ENCODE data around the gene LARP4B. TPM values are rescaled to one million over a fixed set of nuclear protein-coding genes. Genes with fewer than 3 reads are reported as not detected.

Gene LARP4B
- polyA plus RNA-seq, 1 of the 3 experiments (the other 2 are of a cell fraction), result 23.3 TPM

DNA sequence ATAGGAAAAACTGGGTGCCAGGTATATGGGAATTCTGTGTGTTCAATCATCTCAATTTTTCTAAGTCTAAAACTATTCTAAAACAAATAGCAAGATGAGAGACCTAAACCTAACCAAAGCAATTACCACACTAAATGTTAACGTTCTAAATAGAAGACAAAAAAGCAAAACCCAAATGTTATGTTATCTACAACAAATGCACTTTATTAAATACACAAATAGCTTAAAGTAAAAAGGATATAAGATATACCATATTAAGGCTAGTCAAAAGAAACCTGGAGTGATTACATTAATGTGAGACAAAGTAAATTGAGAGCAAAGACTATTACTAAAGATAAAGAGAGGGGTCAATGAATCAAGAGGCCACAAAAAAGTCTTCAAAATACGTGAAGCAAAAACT is 81.4 kb downstream of the LARP4B start:
- Histone ChIP-seq H3K27ac (ENCODE audit: low read depth in 2 of 2, low read length in 1 of 2) (no peak overlapping the region), H3K36me3 (replicated peaks in 1 of 2; ENCODE audit: control insufficient read depth in 1 of 2, insufficient read depth in 2 of 2, low read length in 1 of 2) (peaks cover 36 to 57% of the 10 kb centered on the region in 2 experiments), H4K20me1 (ENCODE audit: insufficient read depth) (peaks cover 26% of the 10 kb centered on the region), H3K4me2 (no peak overlapping the region), H3K4me1 (ENCODE audit: control insufficient read depth in 1 of 2, insufficient read depth in 2 of 2, low read depth in 1 of 2, low read length in 1 of 2) (peaks cover 0 to 4% of the 10 kb centered on the region in 2 experiments; a peak in 1 of 4 replicates), H3K9ac (no peak overlapping the region), H3K79me2 (ENCODE audit: insufficient read depth) (peaks cover 98% of the 10 kb centered on the region), H3K9me2 (no peaks in the 10 kb centered on the region), H2AFZ (ENCODE audit: low read depth) (no peak overlapping the region), H3K27me3 (ENCODE audit: insufficient read depth) (no peaks in the 10 kb centered on the region), H3F3A (replicated peaks; ENCODE audit: insufficient read depth) (no peaks in the 10 kb centered on the region), H3K9me3 (peaks cover 10% of the 10 kb centered on the region; the same call in 1 of the 2 replicates), H3K4me3 (ENCODE audit: low read depth in 2 of 2, low read length in 1 of 2) (no peak overlapping the region)
- DNase-seq, result no peak
- POLR2A ChIA-PET, result no interaction called here
- TF ChIP-seq GATA2 (CRISPR knock-in tag; IDR thresholded peaks at IDR 0.05), result no peak
- TF ChIP-seq EP300 (IDR thresholded peaks at IDR 0.05; ENCODE audit: borderline replicate concordance in 1 of 2, low read depth in 1 of 2, low read length in 1 of 2), result no peak
- WGBS (ENCODE audit: low lambda C conversion rate), result 98% methylated on average over 2 of the region's 2 CpGs
- CTCF ChIA-PET, result interaction anchor here (1.0 kb wide), 1 partner anchor 47 kb away, joined by 3 read pairs; no protein-coding TSS in a partner anchor

DNA sequence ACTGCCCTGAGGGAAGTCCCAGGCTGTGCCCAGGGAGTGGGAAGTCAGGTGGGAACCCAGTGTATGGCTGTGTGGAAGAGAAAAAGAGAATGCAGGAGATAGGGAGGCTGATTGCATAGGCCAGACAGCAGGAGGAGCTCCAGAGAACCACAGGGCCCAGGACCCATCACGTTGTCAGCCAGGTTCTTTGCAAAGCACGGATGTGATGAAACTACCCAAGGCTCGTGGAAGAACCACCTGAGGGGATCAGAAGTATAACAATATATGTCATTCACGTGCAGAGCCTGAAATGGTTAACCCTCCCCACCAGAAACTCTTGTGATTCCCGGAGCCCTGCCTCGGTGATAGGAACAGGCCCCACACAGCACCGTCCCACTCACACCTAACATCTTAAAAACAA is 83.6 kb downstream of the LARP4B start:
- Histone ChIP-seq H3K4me3 (ENCODE audit: low read depth in 2 of 2, low read length in 1 of 2) (no peak overlapping the region), H3K9me2 (no peaks in the 10 kb centered on the region), H3K4me1 (ENCODE audit: control insufficient read depth in 1 of 2, insufficient read depth in 2 of 2, low read depth in 1 of 2, low read length in 1 of 2) (peaks cover 0 to 4% of the 10 kb centered on the region in 2 experiments; a peak in 1 of 4 replicates), H3K27ac (ENCODE audit: low read depth in 2 of 2, low read length in 1 of 2) (no peak overlapping the region), H3K27me3 (ENCODE audit: insufficient read depth) (no peaks in the 10 kb centered on the region), H4K20me1 (ENCODE audit: insufficient read depth) (peaks cover 26% of the 10 kb centered on the region), H2AFZ (ENCODE audit: low read depth) (no peak overlapping the region), H3K79me2 (ENCODE audit: insufficient read depth) (peaks cover 83% of the 10 kb centered on the region), H3K9me3 (peaks cover 10% of the 10 kb centered on the region; the same call in 1 of the 2 replicates), H3K9ac (no peak overlapping the region), H3K4me2 (no peak overlapping the region), H3F3A (replicated peaks; ENCODE audit: insufficient read depth) (no peaks in the 10 kb centered on the region), H3K36me3 (replicated peaks in 1 of 2; ENCODE audit: control insufficient read depth in 1 of 2, insufficient read depth in 2 of 2, low read length in 1 of 2) (peaks cover 38 to 53% of the 10 kb centered on the region in 2 experiments)
- ChIA-PET CTCF (no interaction called here), POLR2A (no interaction called here)
- DNase-seq, result no peak
- 90% methylated on average over 7 of the region's 7 CpGs for WGBS (ENCODE audit: low lambda C conversion rate)
- TF ChIP-seq, protein P1, sequence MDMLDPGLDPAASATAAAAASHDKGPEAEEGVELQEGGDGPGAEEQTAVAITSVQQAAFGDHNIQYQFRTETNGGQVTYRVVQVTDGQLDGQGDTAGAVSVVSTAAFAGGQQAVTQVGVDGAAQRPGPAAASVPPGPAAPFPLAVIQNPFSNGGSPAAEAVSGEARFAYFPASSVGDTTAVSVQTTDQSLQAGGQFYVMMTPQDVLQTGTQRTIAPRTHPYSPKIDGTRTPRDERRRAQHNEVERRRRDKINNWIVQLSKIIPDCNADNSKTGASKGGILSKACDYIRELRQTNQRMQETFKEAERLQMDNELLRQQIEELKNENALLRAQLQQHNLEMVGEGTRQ (IDR thresholded peaks at IDR 0.05; ENCODE audit: borderline replicate concordance, low read depth, low read length), result no peak
- TF ChIP-seq, protein P2, sequence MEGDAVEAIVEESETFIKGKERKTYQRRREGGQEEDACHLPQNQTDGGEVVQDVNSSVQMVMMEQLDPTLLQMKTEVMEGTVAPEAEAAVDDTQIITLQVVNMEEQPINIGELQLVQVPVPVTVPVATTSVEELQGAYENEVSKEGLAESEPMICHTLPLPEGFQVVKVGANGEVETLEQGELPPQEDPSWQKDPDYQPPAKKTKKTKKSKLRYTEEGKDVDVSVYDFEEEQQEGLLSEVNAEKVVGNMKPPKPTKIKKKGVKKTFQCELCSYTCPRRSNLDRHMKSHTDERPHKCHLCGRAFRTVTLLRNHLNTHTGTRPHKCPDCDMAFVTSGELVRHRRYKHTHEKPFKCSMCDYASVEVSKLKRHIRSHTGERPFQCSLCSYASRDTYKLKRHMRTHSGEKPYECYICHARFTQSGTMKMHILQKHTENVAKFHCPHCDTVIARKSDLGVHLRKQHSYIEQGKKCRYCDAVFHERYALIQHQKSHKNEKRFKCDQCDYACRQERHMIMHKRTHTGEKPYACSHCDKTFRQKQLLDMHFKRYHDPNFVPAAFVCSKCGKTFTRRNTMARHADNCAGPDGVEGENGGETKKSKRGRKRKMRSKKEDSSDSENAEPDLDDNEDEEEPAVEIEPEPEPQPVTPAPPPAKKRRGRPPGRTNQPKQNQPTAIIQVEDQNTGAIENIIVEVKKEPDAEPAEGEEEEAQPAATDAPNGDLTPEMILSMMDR (IDR thresholded peaks at IDR 0.05), result no peak
- no peak for TF ChIP-seq JUND (IDR thresholded peaks at IDR 0.05)
- no peak for TF ChIP-seq RCOR1 (IDR thresholded peaks at IDR 0.05; ENCODE audit: low read length)
- TF ChIP-seq, protein P3, sequence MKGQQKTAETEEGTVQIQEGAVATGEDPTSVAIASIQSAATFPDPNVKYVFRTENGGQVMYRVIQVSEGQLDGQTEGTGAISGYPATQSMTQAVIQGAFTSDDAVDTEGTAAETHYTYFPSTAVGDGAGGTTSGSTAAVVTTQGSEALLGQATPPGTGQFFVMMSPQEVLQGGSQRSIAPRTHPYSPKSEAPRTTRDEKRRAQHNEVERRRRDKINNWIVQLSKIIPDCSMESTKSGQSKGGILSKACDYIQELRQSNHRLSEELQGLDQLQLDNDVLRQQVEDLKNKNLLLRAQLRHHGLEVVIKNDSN (IDR thresholded peaks at IDR 0.05; ENCODE audit: borderline replicate concordance, low read depth), result no peak
- TF ChIP-seq MXI1 (IDR thresholded peaks at IDR 0.05; ENCODE audit: low read depth, low read length), result no peak
- TF ChIP-seq GABPA (IDR thresholded peaks at IDR 0.05; ENCODE audit: low read depth), result no peak
- TF ChIP-seq, protein P4, sequence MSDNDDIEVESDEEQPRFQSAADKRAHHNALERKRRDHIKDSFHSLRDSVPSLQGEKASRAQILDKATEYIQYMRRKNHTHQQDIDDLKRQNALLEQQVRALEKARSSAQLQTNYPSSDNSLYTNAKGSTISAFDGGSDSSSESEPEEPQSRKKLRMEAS (IDR thresholded peaks at IDR 0.05; ENCODE audit: low read depth), result no peak
- no peak for TF ChIP-seq TCF12 (IDR thresholded peaks at IDR 0.05)
- TF ChIP-seq FOXM1 (IDR thresholded peaks at IDR 0.05; ENCODE audit: low read depth), result no peak
- TF ChIP-seq TAF1 (IDR thresholded peaks at IDR 0.05; ENCODE audit: borderline replicate concordance, low read depth, low read length), result no peak
- TF ChIP-seq YY1 (IDR thresholded peaks at IDR 0.05; ENCODE audit: low read depth), result no peak
- TF ChIP-seq POLR2AphosphoS5 (IDR thresholded peaks at IDR 0.05; ENCODE audit: low read depth, low read length), result no peak
- no peak for TF ChIP-seq EZH2phosphoT487 (IDR thresholded peaks at IDR 0.05; ENCODE audit: borderline replicate concordance, low read depth)
- TF ChIP-seq, protein P5, sequence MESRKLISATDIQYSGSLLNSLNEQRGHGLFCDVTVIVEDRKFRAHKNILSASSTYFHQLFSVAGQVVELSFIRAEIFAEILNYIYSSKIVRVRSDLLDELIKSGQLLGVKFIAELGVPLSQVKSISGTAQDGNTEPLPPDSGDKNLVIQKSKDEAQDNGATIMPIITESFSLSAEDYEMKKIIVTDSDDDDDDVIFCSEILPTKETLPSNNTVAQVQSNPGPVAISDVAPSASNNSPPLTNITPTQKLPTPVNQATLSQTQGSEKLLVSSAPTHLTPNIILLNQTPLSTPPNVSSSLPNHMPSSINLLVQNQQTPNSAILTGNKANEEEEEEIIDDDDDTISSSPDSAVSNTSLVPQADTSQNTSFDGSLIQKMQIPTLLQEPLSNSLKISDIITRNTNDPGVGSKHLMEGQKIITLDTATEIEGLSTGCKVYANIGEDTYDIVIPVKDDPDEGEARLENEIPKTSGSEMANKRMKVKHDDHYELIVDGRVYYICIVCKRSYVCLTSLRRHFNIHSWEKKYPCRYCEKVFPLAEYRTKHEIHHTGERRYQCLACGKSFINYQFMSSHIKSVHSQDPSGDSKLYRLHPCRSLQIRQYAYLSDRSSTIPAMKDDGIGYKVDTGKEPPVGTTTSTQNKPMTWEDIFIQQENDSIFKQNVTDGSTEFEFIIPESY (IDR thresholded peaks at IDR 0.05; ENCODE audit: borderline replicate concordance, low read depth), result no peak
- TF ChIP-seq MEF2A (IDR thresholded peaks at IDR 0.05; ENCODE audit: borderline replicate concordance, low read depth), result no peak
